Measurements from ENCODE around the gene CACNA1S. TPM values are rescaled to one million over a fixed set of nuclear protein-coding genes. Genes with fewer than 3 reads are reported as not detected.

The CACNA1S gene
- total RNA-seq, 1 experiment from 2014 or later, result not detected

- no peak for DNase-seq (ENCODE audit: low spot score)
- in situ Hi-C loops (cut with HindIII; ENCODE audit: low sequenced_read_pairs), result loop anchor here (5.0 kb wide), 1 partner anchor 56 kb away; no protein-coding TSS in a partner anchor
These were observed 89.3 kb downstream of the CACNA1S start for GRCh38 chr1:201022820-201023516.

- in situ Hi-C loops (cut with HindIII; ENCODE audit: low sequenced_read_pairs), result loop anchor here (5.0 kb wide), 1 partner anchor 55 kb away; no protein-coding TSS in a partner anchor
- DNase-seq (ENCODE audit: low spot score), result no peak
These were observed 89.8 kb downstream of the CACNA1S start for GRCh38 chr1:201022493-201022819.

- in situ Hi-C loops (cut with HindIII; ENCODE audit: low sequenced_read_pairs), result loop anchor here (5.0 kb wide), 1 partner anchor 55 kb away; no protein-coding TSS in a partner anchor
- no peak for DNase-seq (ENCODE audit: low spot score)
These were observed 90.4 kb downstream of the CACNA1S start for GRCh38 chr1:201021630-201022492.

GRCh38 chr1:201020721-201021629, 91.3 kb downstream of the CACNA1S start:
- DNase-seq (ENCODE audit: low spot score), result peak; percentile 38

GRCh38 chr1:201020040-201020591, 92.1 kb downstream of the CACNA1S start:
- no peak for DNase-seq (ENCODE audit: low spot score)
- in situ Hi-C loops (cut with HindIII; ENCODE audit: low sequenced_read_pairs), result loop anchor here (5.0 kb wide), 1 partner anchor 53 kb away; no protein-coding TSS in a partner anchor

More at GRCh38 chr1:201020721-201021629, 91.3 kb downstream of the CACNA1S start:
- in situ Hi-C loops (cut with HindIII; ENCODE audit: low sequenced_read_pairs), result loop anchor here (5.0 kb wide), 1 partner anchor 54 kb away; no protein-coding TSS in a partner anchor

DNA sequence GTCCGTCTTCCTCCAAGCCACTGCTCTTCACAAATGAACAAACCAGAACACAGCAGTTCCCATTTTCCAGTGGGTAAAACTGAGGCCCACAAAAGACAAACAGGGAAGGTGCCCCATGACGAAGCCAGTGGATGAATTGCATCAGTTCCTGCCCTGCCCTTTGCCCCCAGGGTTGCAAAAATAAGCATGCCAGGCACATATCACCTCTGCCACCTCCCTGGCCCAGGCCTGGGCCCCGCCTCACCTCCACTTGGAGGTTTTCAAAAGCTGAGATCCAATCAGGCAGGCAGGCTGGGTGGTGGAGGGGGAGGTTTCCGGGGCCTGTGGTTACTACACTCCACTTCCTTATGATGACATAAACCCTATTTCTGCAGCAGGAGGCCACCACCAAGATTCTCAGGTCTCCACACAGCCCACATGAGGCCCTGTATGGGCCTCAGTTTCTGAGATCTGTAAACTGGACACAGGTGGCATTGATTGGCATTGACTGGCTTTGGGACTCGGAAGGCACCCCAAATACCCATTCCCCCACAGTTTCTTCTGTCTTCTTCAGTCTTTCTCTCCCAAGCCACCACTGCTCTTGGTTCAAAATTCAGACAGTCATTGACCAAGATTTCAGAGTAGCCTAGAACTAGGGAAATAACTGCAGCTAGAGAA, 92.8 kb downstream of the CACNA1S start:
- in situ Hi-C loops (cut with HindIII; ENCODE audit: low sequenced_read_pairs), result no loop called here
- no peak for DNase-seq (ENCODE audit: low spot score)

DNA sequence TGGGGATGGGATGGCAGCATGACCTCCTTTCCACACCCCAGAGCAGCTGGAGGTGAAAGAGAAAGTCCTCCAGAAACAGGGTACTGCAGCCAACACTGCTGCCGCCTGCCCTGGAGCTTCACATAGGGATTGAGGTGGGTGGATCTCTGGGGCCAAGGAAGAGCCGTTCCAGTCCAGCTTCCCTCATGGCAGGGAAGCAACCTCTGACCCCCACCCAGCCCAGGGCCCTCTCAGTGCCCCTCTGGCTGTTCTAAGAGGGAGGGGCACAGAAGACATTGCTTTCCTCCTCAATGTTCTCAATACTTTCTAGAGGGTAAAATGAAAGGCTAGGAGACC, 94.4 kb downstream of the CACNA1S start:
- DNase-seq (ENCODE audit: low spot score), result no peak
- in situ Hi-C loops (cut with HindIII; ENCODE audit: low sequenced_read_pairs), result no loop called here

GRCh38 chr1:201016943-201017827, 95.0 kb downstream of the CACNA1S start:
- DNase-seq (ENCODE audit: low spot score), result no peak

GRCh38 chr1:201016211-201016651, 96.0 kb downstream of the CACNA1S start:
- in situ Hi-C loops (cut with HindIII; ENCODE audit: low sequenced_read_pairs), result no loop called here
- peak; percentile 43 for DNase-seq (ENCODE audit: low spot score)

More at GRCh38 chr1:201016943-201017827, 95.0 kb downstream of the CACNA1S start:
- in situ Hi-C loops (cut with HindIII; ENCODE audit: low sequenced_read_pairs), result no loop called here

DNA sequence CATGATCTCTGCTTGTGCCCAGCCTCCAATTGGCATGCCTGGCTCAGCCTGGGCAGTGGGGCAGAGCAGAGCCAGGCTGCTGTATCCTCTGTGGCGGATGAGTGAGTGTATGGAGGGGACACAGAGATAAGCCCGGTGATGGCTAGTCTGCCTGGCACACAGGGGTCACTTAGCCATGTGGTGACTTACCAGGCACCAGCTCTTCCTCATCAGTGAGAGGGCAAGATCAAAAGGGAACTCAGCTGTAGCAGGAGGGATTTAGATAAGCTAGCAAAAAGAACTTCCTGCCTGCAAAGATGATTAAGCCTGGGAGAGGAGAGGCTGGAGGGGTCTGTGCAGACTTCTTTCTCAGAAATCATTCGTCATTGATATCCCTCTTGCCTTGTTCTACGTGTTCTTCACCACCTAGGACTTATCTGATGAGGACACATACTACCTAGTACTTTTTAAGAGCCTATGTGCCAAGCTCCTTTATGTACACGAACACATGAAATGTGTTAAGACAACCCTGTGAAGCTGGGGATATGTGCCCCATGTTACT, 96.6 kb downstream of the CACNA1S start:
- no peak for DNase-seq (ENCODE audit: low spot score)
- in situ Hi-C loops (cut with HindIII; ENCODE audit: low sequenced_read_pairs), result no loop called here

DNA sequence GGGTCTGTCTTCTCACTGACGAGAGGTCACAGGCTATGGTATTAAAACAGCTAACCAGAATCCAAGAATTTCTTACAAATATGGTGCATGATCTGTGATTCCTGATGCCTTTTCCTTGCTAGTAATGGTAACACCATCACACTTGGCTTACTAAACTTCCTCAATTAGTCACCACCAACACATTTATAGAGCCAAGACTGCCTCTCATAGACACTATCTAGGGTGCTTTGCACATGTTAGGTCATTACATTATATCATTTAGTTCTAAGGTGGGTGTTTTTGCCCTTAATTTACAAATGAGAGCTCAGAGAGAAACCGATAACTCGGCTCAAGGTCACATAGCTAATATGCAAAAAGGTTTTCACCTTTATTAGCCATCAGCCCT, 97.4 kb downstream of the CACNA1S start:
- in situ Hi-C loops (cut with HindIII; ENCODE audit: low sequenced_read_pairs), result no loop called here
- no peak for DNase-seq (ENCODE audit: low spot score)

DNA sequence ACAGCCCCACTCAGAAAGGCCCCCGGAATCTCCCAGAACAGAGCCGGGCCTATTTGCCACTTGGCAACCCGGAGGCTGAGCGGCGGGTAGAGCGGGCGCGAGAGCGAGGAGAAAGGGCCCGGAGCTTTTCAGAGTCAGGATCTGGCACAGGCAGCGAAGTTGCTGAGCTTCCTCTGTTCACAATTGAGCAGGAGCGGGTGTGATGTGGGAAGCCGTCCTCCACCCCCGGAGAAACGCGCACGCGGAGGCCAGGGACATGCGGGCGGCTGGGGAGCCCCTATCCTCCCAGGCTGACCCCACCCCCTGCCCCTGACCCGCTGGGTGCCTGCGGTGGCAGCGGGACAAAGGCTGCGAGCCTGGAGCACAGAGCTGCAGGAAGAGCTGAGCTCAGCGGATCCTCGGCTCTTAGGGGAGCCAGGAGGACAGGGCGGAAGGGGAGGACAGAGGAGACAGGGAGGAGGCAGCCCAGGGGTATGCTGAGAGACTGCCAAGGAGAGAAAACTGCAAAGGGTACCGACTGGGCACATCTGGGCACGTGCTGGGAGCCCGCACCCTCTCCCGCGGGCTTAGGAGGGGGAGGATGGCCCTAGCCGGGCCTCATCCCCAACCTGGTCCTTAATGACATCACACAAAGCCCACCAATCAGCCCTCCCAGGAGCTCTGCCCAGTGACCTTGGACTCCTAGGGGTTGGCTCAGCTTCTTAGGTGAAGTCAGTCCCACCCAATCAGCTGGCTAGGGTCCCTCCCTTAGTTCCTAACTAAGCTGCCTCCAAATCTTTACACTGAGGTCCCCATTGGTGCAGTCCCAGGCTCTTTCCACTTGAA, 98.0 kb downstream of the CACNA1S start:
- in situ Hi-C loops (cut with HindIII; ENCODE audit: low sequenced_read_pairs), result no loop called here
- no peak for DNase-seq (ENCODE audit: low spot score)

- in situ Hi-C loops (cut with HindIII; ENCODE audit: low sequenced_read_pairs), result no loop called here
- no peak for DNase-seq (ENCODE audit: low spot score)
These were observed 99.2 kb downstream of the CACNA1S start for GRCh38 chr1:201013031-201013485.

DNA sequence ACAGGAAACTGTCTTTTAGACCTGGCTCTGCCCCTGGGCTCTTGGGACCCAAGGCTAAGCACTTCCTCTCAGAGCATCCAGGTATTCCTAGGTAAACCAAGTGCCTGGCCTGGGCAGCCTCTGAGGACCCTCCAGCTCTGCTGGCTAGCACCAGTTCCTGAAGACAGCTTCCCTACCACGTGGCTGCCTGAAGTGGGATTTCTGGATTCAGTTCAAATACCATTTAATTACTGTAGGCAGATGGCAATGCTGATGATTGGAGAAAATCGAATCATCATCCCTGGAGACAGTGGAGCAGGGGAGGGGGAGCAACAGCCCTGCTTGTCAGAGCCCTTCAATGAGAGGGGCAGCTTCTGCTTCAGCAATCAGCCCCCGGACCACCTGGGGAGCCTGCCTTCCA, 100.6 kb downstream of the CACNA1S start:
- in situ Hi-C loops (cut with HindIII; ENCODE audit: low sequenced_read_pairs), result no loop called here
- DNase-seq (ENCODE audit: low spot score), result no peak

GRCh38 chr1:201009962-201010645, 102.1 kb downstream of the CACNA1S start:
- in situ Hi-C loops (cut with HindIII; ENCODE audit: low sequenced_read_pairs), result no loop called here
- no peak for DNase-seq (ENCODE audit: low spot score)
